Spleen (tissue), 3 donors: ENCODE measurements around the gene HDAC8.

Experiments used
- POLR2A ChIP-seq, 3 donors: fragments of 450-650 bp; IDR thresholded peaks; one replicate each; pipeline ENCODE4 v1.5.1; 2017; ENCODE audit warnings: antibody characterized with exemption in 3 of 3, mild to moderate bottlenecking in 1 of 3
- POLR2AphosphoS5 ChIP-seq, 3 donors: sonication (generic); formaldehyde crosslinking; IDR thresholded peaks; one replicate each; pipeline ENCODE4 v1.5.1; 2017; ENCODE audit warnings: antibody characterized with exemption in 3 of 3

GRCh38 chrX:72348247-72348979, 224.2 kb downstream of the HDAC8 start:
- no peak for TF ChIP-seq POLR2A (IDR thresholded peaks at IDR 0.05)
- TF ChIP-seq POLR2AphosphoS5 (IDR thresholded peaks at IDR 0.05), result no peak
